Lung (tissue), 12 donors: ENCODE results near the gene CPSF3. TPM values are rescaled to one million over a fixed set of nuclear protein-coding genes. Genes with fewer than 3 reads are reported as not detected.

Experiments
- ATAC-seq: fragments of 200-7000 bp; cut with Tn5 transposase; one replicate; pipeline ENCODE4 v1.9.1; 2020; ENCODE audit warnings: moderate number of reproducible peaks; ENCODE audit not compliant: insufficient read depth, low FRiP score
- DNase-seq, 3 donors: peaks; one replicate each; pipeline ENCODE4 v3.0.0-alpha.2; 2013 to 2017
- H3K27ac ChIP-seq, 2 donors: one replicate each; pipeline ENCODE4 v1.5.1; 2013; ENCODE audit warnings: mild to moderate bottlenecking in 2 of 2, moderate library complexity in 2 of 2, control low read depth in 1 of 2, inconsistent platforms in 1 of 2, low read depth in 1 of 2, low read length in 1 of 2
- H3K27me3 ChIP-seq, 3 donors: one replicate each; pipeline ENCODE4 v1.5.1; 2013; ENCODE audit warnings: low read length in 2 of 3; ENCODE audit not compliant: control insufficient read depth in 3 of 3, insufficient read depth in 3 of 3
- H3K36me3 ChIP-seq, 4 donors: one replicate each; pipeline ENCODE4 v1.5.1; 2013; ENCODE audit warnings: low read length in 4 of 4, mild to moderate bottlenecking in 1 of 4, moderate library complexity in 1 of 4; ENCODE audit not compliant: control insufficient read depth in 4 of 4, insufficient read depth in 4 of 4
- H3K4me1 ChIP-seq, 5 donors: one replicate each; pipeline ENCODE4 v1.5.1; 2013; ENCODE audit warnings: low read length in 5 of 5, mild to moderate bottlenecking in 2 of 5, moderate library complexity in 1 of 5; ENCODE audit not compliant: control insufficient read depth in 5 of 5, insufficient read depth in 5 of 5
- H3K4me3 ChIP-seq: one replicate; pipeline ENCODE4 v1.5.1; 2013; ENCODE audit warnings: mild to moderate bottlenecking, control low read depth, moderate library complexity
- H3K9ac ChIP-seq, 2 donors: one replicate each; pipeline ENCODE4 v1.5.1; 2013; ENCODE audit warnings: low read length in 2 of 2, control low read depth in 1 of 2; ENCODE audit not compliant: insufficient read depth in 1 of 2
- H3K9me3 ChIP-seq, 4 donors: one replicate each; pipeline ENCODE4 v1.5.1; 2013; ENCODE audit warnings: low read length in 3 of 4, mild to moderate bottlenecking in 1 of 4, moderate library complexity in 1 of 4; ENCODE audit not compliant: control insufficient read depth in 4 of 4, insufficient read depth in 3 of 4
- WGBS, 2 donors: extraction: QIAGEN DNeasy Blood & Tissue Kit; methylation state at CpG; one replicate each; pipeline ENCODE4 v1.1.7; 2013; 5-methylcytosine and 5-hydroxymethylcytosine counted together
- polyA plus RNA-seq, 2 donors: library from polyadenylated mRNA; stranded (reverse); fragments of 200-250 nt; gene quantifications; one replicate each; pipeline ENCODE4 v1.2.1, GENCODE V29; 2013
- total RNA-seq, 2 donors: library from RNA; depleted of rRNA in 1 of 2; stranded (reverse); fragments of >200 nt in 1 of 2; gene quantifications; one replicate each; pipeline ENCODE4 v1.2.1, GENCODE V29; 2014 to 2021
- TF ChIP-seq, protein P1 (sequence below): IDR thresholded peaks from 2 replicates; pipeline ENCODE4 v1.5.1; 2012; ENCODE audit warnings: mild to moderate bottlenecking; ENCODE audit errors: control extremely low read depth, extremely low read depth
- donor health status: control.
- donor health status: control.
- donor health status: Bipolar disorder and iron deficiency.
- donor health status: healthy.
- donor health status: DM: yes; HTN: yes; CAD: no.

CPSF3 gene
- total and polyA plus RNA-seq, 4 donors = 15.6 to 25.9 (median 20.8) TPM

DNA sequence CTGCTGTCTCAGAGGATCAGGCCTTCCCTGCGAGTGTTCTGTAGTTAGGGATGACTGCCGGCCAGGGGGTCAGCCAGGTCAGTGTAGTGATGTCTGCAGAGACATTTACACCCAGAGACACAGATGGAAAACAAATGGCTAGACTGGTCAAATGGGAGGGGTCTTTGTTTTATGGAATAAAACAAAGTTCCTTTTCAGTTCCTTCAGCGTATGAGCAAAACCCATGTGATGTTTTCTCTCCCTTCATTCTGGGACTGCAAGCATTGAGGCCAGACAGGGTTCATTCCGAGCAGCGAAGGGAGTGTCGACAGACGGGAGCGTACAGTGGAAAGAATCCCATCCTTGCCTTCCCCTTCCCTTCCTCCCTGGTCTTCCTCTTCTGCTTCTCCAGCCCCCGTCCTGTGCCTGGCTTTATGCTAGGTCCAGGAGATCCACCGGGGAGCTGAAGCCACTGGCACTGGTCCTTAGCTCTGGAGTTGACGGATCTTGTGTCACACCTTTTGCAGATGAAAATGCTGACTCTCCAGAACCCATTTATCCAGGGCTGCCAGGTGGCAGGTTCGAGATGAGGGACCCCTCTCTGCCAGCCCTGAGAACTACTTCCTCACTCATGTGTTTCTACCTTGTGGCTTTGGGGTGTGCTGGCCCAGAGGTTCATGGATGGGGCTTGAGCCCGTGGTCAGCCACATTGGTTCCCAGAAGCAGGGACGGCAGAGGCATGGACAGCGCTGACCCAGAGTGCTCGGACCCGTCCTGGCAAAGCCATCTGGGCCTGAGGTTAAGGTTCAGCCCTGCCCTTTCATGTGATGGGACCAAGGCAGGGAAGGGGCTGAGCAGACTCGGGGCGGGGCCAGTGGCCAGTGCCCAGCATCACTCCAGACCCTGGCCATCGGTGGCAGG is 24.3 kb upstream of the CPSF3 start:
- Histone ChIP-seq H3K4me1 (peaks cover 0 to 2% (median 0%) of the 10 kb centered on the region in 5 donors), H3K4me3 (no peak overlapping the region), H3K9ac (no peak overlapping the region), H3K27me3 (no peaks in the 10 kb centered on the region), H3K27ac (peak overlapping the region in 1 of 2 donors; percentile 29), H3K36me3 (peaks cover 0 to 29% (median 0%) of the 10 kb centered on the region in 4 donors), H3K9me3 (no peaks in the 10 kb centered on the region)
- 77 to 83% methylated on average over 20 of the region's 20 CpGs for WGBS, 2 donors
- TF ChIP-seq, protein P1, sequence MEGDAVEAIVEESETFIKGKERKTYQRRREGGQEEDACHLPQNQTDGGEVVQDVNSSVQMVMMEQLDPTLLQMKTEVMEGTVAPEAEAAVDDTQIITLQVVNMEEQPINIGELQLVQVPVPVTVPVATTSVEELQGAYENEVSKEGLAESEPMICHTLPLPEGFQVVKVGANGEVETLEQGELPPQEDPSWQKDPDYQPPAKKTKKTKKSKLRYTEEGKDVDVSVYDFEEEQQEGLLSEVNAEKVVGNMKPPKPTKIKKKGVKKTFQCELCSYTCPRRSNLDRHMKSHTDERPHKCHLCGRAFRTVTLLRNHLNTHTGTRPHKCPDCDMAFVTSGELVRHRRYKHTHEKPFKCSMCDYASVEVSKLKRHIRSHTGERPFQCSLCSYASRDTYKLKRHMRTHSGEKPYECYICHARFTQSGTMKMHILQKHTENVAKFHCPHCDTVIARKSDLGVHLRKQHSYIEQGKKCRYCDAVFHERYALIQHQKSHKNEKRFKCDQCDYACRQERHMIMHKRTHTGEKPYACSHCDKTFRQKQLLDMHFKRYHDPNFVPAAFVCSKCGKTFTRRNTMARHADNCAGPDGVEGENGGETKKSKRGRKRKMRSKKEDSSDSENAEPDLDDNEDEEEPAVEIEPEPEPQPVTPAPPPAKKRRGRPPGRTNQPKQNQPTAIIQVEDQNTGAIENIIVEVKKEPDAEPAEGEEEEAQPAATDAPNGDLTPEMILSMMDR = no peak
- DNase-seq = no peak
- ATAC-seq = no peak

GRCh38 chr2:9400268-9401058 is 23.0 kb upstream of the CPSF3 start:
- H3K9ac ChIP-seq = no peak overlapping the region
- H3K27ac ChIP-seq = no peak overlapping the region
- no peak for ATAC-seq
- DNase-seq = no peak
- 87 to 90% methylated on average over 11 to 12 of the region's 12 CpGs for WGBS, 2 donors
- H3K4me1 ChIP-seq = peaks cover 0 to 2% (median 0%) of the 10 kb centered on the region in 5 donors
- no peaks in the 10 kb centered on the region for H3K9me3 ChIP-seq
- TF ChIP-seq, protein P1 = no peak
- H3K27me3 ChIP-seq = no peaks in the 10 kb centered on the region
- peaks cover 0 to 25% (median 3%) of the 10 kb centered on the region in 4 donors for H3K36me3 ChIP-seq
- no peak overlapping the region for H3K4me3 ChIP-seq

DNA sequence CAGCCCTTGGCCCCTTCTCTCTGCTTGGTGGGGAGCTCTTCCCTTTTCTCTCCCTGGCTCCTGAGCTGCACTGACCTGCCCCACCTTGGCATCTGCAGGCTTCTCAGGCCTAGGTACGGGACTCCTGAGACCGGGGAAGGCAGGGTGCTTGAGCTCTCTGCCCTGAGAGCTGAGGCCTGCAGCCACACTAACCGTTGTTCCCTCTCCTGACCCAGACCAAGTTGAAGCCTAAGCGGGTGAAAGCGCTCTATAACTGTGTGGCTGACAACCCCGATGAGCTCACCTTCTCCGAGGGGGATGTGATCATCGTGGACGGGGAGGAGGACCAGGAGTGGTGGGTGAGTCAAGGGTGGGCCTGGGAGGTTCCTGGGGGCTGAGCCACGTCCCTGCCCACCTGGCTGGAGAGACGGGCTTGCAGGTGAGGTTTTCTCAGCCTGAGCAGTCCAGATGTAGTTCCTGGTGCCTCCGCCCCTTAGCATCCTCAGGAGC is 22.4 kb upstream of the CPSF3 start:
- no peak for DNase-seq
- H3K9me3 ChIP-seq = no peaks in the 10 kb centered on the region
- WGBS, 2 donors = 96 to 97% methylated on average over 12 of the region's 12 CpGs
- no peak overlapping the region for H3K27ac ChIP-seq
- no peak overlapping the region for H3K4me3 ChIP-seq
- TF ChIP-seq, protein P1 = no peak
- H3K9ac ChIP-seq = no peak overlapping the region
- H3K27me3 ChIP-seq = no peaks in the 10 kb centered on the region
- peaks cover 0 to 24% (median 3%) of the 10 kb centered on the region in 4 donors for H3K36me3 ChIP-seq
- ATAC-seq = no peak
- H3K4me1 ChIP-seq = peaks cover 0 to 2% (median 0%) of the 10 kb centered on the region in 5 donors
